Nasal cavity respiratory epithelium epithelial cell of viscerocranial mucosa (primary cell): ENCODE results near the gene ITGB7. TPM values are rescaled to one million over a fixed set of nuclear protein-coding genes. Genes with fewer than 3 reads are reported as not detected.

Experiments
- total RNA-seq: library from RNA; depleted of rRNA; stranded (reverse); fragments of >200 nt; gene quantifications from 2 replicates; pipeline ENCODE4 v1.2.3, GENCODE V29; 2014

ITGB7 gene, protein sequence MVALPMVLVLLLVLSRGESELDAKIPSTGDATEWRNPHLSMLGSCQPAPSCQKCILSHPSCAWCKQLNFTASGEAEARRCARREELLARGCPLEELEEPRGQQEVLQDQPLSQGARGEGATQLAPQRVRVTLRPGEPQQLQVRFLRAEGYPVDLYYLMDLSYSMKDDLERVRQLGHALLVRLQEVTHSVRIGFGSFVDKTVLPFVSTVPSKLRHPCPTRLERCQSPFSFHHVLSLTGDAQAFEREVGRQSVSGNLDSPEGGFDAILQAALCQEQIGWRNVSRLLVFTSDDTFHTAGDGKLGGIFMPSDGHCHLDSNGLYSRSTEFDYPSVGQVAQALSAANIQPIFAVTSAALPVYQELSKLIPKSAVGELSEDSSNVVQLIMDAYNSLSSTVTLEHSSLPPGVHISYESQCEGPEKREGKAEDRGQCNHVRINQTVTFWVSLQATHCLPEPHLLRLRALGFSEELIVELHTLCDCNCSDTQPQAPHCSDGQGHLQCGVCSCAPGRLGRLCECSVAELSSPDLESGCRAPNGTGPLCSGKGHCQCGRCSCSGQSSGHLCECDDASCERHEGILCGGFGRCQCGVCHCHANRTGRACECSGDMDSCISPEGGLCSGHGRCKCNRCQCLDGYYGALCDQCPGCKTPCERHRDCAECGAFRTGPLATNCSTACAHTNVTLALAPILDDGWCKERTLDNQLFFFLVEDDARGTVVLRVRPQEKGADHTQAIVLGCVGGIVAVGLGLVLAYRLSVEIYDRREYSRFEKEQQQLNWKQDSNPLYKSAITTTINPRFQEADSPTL
- total RNA-seq = 2.6 and 3.1 TPM in 2 replicates

DNA sequence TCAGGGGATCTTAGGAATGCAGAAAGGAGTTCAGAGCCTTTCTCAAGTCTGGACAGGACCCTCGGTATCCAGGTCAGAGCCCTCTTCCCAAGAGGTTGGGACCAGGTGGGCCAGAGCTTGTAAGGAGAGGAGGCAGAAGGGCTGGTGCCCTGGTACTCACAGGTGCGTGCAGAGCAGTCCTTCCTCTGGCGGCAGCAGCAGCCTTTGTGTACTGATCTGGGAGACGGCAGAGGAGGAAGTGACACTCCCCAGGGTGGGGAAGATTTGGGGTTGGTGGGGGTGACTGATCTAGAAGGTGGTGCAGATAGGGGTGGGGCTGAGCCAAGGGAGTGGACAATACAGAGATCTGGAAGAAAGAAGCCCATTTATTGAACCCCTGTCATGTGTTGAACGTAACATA, at the start of gene ITGB7:
TSS of gene ITGB7 (minus strand) at position 210 of the 400 bp plus-strand sequence. CDS start 6,808 bp downstream, outside the sequence.

DNA sequence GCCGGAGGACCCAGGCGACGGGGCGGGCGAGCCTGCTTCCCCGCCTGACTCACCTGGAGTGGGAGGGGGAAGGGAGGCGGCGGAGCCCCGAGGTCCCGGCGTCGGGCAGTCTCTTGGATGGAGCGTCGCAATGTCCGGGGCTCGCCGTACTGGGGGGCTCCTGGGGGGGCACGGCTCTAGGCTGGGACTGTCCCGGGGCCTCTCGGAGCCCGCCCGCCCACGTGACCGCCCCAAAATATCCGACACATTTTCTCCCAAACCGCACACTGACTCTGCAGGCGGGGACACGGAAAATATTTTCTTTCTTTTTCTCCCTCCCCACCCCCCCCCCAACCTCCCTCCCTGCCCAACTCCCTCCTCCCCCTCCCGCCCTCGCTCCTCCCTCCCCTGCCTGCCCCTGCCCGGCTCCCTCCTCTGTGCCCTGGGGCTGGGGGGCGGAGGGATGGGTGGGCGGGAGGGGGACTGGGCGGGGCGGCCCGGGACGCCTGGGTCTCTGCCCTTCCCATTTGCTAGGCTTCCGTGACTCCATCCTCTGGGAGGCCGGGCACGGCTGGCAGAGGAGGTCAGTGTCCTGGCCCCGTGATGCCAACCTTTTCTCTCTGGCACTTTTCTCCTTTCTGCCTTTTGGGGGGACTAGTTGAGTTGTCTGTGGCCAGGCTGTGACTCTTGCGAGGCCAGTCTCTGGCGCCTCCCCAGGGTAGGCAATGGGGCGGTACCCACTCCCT, 25.0 kb upstream of the ITGB7 start, which contains the start of gene RARG:
TSS of gene RARG (minus strand) at position 289 of the 725 bp plus-strand sequence. CDS start 4,664 bp downstream, outside the sequence.

GRCh38 chr12:53180220-53180930, 26.7 kb downstream of the ITGB7 start, which contains the start of the genes CSAD and ZNF740:
Gene CSAD (minus strand): TSS chr12:53180925. CDS start chr12:53173470, 7,455 bp downstream.
Gene ZNF740 (plus strand): TSS chr12:53180722. CDS start chr12:53181984, 1,262 bp downstream.

Other genes with a start within 250 kb of the ITGB7 start
- 1,225 and 1,493 TPM in 2 replicates for gene EIF4B, start 200.8 kb downstream of the ITGB7 start, total RNA-seq
- gene TNS2, start 157.2 kb downstream of the ITGB7 start, total RNA-seq = 0.34 and 3.1 TPM in 2 replicates
- 24.3 and 25.5 TPM in 2 replicates for gene SPRYD3, start 127.9 kb downstream of the ITGB7 start, total RNA-seq
- 18.2 and 108 TPM in 2 replicates for gene IGFBP6, start 109.6 kb downstream of the ITGB7 start, total RNA-seq
- not detected in 2 replicates for gene SOAT2, start 103.8 kb downstream of the ITGB7 start, total RNA-seq
- gene ZNF740, start 26.5 kb downstream of the ITGB7 start, total RNA-seq = 13.3 and 20.4 TPM in 2 replicates
- gene CSAD, start 26.3 kb downstream of the ITGB7 start, total RNA-seq = 5.5 and 12.0 TPM in 2 replicates
- 33.2 and 96.8 TPM in 2 replicates for gene RARG, start 25.0 kb upstream of the ITGB7 start, total RNA-seq
- gene ESPL1, start 61.0 kb upstream of the ITGB7 start, total RNA-seq = 0.34 and 1.1 TPM in 2 replicates
- gene PFDN5, start 88.3 kb upstream of the ITGB7 start, total RNA-seq = 191 and 243 TPM in 2 replicates
- 21.0 and 28.4 TPM in 2 replicates for gene MYG1, start 92.4 kb upstream of the ITGB7 start, total RNA-seq
- 25.3 and 32.5 TPM in 2 replicates for gene AAAS, start 114.4 kb upstream of the ITGB7 start, total RNA-seq
- not detected in 2 replicates for gene SP7, start 129.1 kb upstream of the ITGB7 start, total RNA-seq
- 41.0 and 50.3 TPM in 2 replicates for gene SP1, start 172.9 kb upstream of the ITGB7 start, total RNA-seq
- gene AMHR2, start 216.6 kb upstream of the ITGB7 start, total RNA-seq = not detected in 2 replicates
- 24.5 and 41.0 TPM in 2 replicates for gene PRR13, start 234.5 kb upstream of the ITGB7 start, total RNA-seq
- 193 and 385 TPM in 2 replicates for gene PCBP2, start 244.9 kb upstream of the ITGB7 start, total RNA-seq